ENCODE data around the gene SPOPL.

SPOPL gene

DNA sequence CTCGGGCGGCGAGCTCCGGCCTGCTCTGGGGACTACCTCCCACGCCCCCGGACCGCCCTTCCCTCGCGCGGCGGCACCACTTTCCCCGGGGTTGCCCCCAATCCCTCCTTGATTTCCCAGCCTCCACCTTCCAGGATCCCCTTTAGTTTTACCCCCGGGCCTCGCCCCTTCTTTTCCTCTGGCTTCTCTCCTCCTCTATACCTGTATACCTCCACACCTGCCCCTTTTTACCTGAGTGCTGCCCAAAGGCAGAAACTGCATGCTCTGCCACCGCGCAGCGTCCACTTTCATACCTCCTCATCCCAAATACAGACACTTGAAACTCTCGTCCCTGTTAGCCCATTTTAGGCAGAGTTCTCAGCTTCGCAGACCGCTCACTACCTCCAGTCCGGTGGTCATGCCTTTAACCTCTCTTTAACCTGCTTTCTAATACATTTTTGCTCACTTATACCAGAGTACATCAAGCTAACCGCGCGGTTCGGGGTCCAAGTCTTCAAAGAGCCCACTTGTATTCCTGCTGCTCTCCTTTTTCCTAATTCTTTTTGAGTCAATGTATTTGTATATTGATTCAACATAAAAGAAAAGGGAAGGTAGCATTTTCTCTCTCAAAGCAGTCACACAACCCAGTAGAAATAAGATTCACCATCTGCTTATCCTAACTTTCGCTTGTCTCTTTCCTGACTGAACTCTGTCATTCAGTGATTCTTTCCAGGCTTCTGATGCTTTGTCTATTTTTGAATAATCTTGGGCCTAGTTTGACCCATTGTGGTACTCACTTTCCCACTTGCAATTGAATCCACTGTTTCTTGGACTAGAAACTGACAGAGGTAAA is 901 bp downstream of the SPOPL start (continued):
- TF ChIP-seq, protein P1, sequence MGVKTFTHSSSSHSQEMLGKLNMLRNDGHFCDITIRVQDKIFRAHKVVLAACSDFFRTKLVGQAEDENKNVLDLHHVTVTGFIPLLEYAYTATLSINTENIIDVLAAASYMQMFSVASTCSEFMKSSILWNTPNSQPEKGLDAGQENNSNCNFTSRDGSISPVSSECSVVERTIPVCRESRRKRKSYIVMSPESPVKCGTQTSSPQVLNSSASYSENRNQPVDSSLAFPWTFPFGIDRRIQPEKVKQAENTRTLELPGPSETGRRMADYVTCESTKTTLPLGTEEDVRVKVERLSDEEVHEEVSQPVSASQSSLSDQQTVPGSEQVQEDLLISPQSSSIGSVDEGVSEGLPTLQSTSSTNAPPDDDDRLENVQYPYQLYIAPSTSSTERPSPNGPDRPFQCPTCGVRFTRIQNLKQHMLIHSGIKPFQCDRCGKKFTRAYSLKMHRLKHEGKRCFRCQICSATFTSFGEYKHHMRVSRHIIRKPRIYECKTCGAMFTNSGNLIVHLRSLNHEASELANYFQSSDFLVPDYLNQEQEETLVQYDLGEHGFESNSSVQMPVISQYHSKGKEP (tag by site-specific recombination; IDR thresholded peaks at IDR 0.05) = no peak
- TF ChIP-seq ZIC2 (tag by site-specific recombination; IDR thresholded peaks at IDR 0.05) = 0 out of 2 replicates have a peak, but pooled peaks have one; percentile 31
- no peak for TF ChIP-seq ZNF366 (tag by site-specific recombination; conservative IDR thresholded peaks at IDR 0.05)
- TF ChIP-seq MZF1 (tag by site-specific recombination; IDR thresholded peaks at IDR 0.05; ENCODE audit: borderline replicate concordance) = no peak
- TF ChIP-seq ZNF548 (tag by site-specific recombination; IDR thresholded peaks at IDR 0.05) = no peak
- TF ChIP-seq ZNF266 (tag by site-specific recombination; IDR thresholded peaks at IDR 0.05; ENCODE audit: low read depth) = no peak
- TF ChIP-seq ZNF341 (tag by site-specific recombination; IDR thresholded peaks at IDR 0.05; ENCODE audit: low read depth) = peak; percentile 33; the same call in 1 of the 2 replicates
- TF ChIP-seq ZNF654 (tag by site-specific recombination; IDR thresholded peaks at IDR 0.05; ENCODE audit: low read depth) = no peak
- TF ChIP-seq ZNF624 (tag by site-specific recombination; IDR thresholded peaks at IDR 0.05) = no peak
- no peak for TF ChIP-seq KLF10 (tag by site-specific recombination; IDR thresholded peaks at IDR 0.05)
- TF ChIP-seq, protein P2, sequence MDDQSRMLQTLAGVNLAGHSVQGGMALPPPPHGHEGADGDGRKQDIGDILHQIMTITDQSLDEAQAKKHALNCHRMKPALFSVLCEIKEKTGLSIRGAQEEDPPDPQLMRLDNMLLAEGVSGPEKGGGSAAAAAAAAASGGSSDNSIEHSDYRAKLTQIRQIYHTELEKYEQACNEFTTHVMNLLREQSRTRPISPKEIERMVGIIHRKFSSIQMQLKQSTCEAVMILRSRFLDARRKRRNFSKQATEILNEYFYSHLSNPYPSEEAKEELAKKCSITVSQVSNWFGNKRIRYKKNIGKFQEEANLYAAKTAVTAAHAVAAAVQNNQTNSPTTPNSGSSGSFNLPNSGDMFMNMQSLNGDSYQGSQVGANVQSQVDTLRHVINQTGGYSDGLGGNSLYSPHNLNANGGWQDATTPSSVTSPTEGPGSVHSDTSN (CRISPR knock-in tag; IDR thresholded peaks at IDR 0.05) = 0 out of 2 replicates have a peak, but pooled peaks have one; percentile 12
- no peak for TF ChIP-seq ZNF169 (tag by site-specific recombination; IDR thresholded peaks at IDR 0.05)
- no peak for TF ChIP-seq ZNF585B (tag by site-specific recombination; IDR thresholded peaks at IDR 0.05)
- TF ChIP-seq, protein P3, sequence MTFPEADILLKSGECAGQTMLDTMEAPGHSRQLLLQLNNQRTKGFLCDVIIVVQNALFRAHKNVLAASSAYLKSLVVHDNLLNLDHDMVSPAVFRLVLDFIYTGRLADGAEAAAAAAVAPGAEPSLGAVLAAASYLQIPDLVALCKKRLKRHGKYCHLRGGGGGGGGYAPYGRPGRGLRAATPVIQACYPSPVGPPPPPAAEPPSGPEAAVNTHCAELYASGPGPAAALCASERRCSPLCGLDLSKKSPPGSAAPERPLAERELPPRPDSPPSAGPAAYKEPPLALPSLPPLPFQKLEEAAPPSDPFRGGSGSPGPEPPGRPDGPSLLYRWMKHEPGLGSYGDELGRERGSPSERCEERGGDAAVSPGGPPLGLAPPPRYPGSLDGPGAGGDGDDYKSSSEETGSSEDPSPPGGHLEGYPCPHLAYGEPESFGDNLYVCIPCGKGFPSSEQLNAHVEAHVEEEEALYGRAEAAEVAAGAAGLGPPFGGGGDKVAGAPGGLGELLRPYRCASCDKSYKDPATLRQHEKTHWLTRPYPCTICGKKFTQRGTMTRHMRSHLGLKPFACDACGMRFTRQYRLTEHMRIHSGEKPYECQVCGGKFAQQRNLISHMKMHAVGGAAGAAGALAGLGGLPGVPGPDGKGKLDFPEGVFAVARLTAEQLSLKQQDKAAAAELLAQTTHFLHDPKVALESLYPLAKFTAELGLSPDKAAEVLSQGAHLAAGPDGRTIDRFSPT (tag by site-specific recombination; IDR thresholded peaks at IDR 0.05) = no peak
- no peak for TF ChIP-seq ZNF423 (tag by site-specific recombination; IDR thresholded peaks at IDR 0.05)
- TF ChIP-seq ZBTB8A (tag by site-specific recombination; IDR thresholded peaks at IDR 0.05) = no peak
- no peak for TF ChIP-seq ZNF433 (tag by site-specific recombination; IDR thresholded peaks at IDR 0.05; ENCODE audit: low read depth)
- TF ChIP-seq REPIN1 (tag by site-specific recombination; IDR thresholded peaks at IDR 0.05; ENCODE audit: low read depth) = no peak
- no peak for TF ChIP-seq ZNF221 (tag by site-specific recombination; IDR thresholded peaks at IDR 0.05; ENCODE audit: borderline replicate concordance)
- TF ChIP-seq, protein P4, sequence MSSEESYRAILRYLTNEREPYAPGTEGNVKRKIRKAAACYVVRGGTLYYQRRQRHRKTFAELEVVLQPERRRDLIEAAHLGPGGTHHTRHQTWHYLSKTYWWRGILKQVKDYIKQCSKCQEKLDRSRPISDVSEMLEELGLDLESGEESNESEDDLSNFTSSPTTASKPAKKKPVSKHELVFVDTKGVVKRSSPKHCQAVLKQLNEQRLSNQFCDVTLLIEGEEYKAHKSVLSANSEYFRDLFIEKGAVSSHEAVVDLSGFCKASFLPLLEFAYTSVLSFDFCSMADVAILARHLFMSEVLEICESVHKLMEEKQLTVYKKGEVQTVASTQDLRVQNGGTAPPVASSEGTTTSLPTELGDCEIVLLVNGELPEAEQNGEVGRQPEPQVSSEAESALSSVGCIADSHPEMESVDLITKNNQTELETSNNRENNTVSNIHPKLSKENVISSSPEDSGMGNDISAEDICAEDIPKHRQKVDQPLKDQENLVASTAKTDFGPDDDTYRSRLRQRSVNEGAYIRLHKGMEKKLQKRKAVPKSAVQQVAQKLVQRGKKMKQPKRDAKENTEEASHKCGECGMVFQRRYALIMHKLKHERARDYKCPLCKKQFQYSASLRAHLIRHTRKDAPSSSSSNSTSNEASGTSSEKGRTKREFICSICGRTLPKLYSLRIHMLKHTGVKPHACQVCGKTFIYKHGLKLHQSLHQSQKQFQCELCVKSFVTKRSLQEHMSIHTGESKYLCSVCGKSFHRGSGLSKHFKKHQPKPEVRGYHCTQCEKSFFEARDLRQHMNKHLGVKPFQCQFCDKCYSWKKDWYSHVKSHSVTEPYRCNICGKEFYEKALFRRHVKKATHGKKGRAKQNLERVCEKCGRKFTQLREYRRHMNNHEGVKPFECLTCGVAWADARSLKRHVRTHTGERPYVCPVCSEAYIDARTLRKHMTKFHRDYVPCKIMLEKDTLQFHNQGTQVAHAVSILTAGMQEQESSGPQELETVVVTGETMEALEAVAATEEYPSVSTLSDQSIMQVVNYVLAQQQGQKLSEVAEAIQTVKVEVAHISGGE (tag by site-specific recombination; conservative IDR thresholded peaks at IDR 0.05; ENCODE audit: low read depth) = no peak
- no peak for TF ChIP-seq IKZF3 (tag by site-specific recombination; IDR thresholded peaks at IDR 0.05)
- TF ChIP-seq, protein P5, sequence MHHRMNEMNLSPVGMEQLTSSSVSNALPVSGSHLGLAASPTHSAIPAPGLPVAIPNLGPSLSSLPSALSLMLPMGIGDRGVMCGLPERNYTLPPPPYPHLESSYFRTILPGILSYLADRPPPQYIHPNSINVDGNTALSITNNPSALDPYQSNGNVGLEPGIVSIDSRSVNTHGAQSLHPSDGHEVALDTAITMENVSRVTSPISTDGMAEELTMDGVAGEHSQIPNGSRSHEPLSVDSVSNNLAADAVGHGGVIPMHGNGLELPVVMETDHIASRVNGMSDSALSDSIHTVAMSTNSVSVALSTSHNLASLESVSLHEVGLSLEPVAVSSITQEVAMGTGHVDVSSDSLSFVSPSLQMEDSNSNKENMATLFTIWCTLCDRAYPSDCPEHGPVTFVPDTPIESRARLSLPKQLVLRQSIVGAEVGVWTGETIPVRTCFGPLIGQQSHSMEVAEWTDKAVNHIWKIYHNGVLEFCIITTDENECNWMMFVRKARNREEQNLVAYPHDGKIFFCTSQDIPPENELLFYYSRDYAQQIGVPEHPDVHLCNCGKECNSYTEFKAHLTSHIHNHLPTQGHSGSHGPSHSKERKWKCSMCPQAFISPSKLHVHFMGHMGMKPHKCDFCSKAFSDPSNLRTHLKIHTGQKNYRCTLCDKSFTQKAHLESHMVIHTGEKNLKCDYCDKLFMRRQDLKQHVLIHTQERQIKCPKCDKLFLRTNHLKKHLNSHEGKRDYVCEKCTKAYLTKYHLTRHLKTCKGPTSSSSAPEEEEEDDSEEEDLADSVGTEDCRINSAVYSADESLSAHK (tag by site-specific recombination; IDR thresholded peaks at IDR 0.05) = peak; percentile 94
- no peak for TF ChIP-seq ZNF157 (tag by site-specific recombination; IDR thresholded peaks at IDR 0.05)
- TF ChIP-seq FEZF1 (tag by site-specific recombination; IDR thresholded peaks at IDR 0.05) = no peak
- TF ChIP-seq ZNF140 (tag by site-specific recombination; IDR thresholded peaks at IDR 0.05) = no peak
- TF ChIP-seq ZNF112 (tag by site-specific recombination; IDR thresholded peaks at IDR 0.05) = no peak
- no peak for TF ChIP-seq ZNF174 (tag by site-specific recombination; IDR thresholded peaks at IDR 0.05)
- TF ChIP-seq ZSCAN23 (tag by site-specific recombination; IDR thresholded peaks at IDR 0.05) = no peak
- TF ChIP-seq ZNF677 (tag by site-specific recombination; IDR thresholded peaks at IDR 0.05) = no peak
- TF ChIP-seq TRIM28 (IDR thresholded peaks at IDR 0.05; ENCODE audit: borderline replicate concordance, low read length) = no peak
